Stimulated activated CD8-positive, alpha-beta memory T cell treated with anti-CD3 and anti-CD28 coated beads, Interleukin-7, amount 100 ng/mL, for 24 hours (primary cell): ENCODE results near the gene ADGRG6.
"Not testable (repeated sequence)": the region's sequence is repeated elsewhere in the genome, so short reads cannot be mapped to it uniquely, and the experiment has no call there.

Experiments used
- DNase-seq: peaks from one replicate; pipeline ENCODE4 v3.0.0-alpha.2; 2020; ENCODE audit warnings: low read depth

Gene ADGRG6

DNA sequence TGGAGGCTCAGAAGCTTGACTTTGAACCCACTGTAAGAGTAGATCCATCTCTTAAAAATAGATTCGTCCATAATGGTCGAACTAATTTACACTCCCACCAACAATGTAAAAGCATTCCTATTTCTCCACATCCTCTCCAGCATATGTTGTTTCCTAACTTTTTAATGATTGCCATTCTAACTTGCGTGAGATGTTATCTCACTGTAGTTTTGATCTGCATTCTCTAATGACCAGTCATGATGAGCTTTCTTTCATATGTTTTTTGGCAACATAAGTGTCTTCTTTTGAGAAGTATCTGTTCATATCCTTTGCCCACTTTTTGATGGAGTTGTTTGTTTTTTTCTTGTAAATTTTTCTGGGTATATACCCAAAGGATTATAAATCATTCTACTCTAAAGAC is 44.4 kb downstream of the ADGRG6 start:
- DNase-seq: not testable (repeated sequence)

DNA sequence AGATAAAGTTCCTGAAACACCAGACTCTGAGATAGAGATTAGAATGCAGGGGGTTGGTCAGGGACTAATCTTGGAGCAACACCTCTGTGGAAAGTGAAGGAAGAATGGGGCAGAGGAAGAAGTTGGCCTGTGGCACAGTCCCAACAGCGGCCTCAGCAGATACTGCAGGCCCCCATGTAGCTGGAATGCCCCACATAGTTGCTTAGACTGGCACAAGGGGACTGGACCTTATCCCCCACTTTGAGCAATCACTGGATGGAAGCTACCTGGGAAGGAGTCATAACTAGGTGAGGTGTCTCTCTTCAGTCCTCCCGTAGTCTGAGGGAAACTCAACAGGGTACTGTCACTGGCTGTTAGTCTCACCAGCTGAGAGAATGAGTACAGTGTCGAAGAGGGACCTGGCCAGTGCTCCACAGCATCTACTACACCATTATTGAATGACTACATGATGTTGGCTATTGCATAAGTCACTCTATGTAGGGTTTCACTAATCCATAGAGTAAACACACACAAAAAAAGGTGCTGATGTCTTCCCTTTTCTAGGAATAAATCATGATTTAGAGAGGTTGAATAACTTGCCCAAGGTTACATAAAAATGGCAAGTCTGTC is 47.5 kb downstream of the ADGRG6 start:
- no peak for DNase-seq

DNA sequence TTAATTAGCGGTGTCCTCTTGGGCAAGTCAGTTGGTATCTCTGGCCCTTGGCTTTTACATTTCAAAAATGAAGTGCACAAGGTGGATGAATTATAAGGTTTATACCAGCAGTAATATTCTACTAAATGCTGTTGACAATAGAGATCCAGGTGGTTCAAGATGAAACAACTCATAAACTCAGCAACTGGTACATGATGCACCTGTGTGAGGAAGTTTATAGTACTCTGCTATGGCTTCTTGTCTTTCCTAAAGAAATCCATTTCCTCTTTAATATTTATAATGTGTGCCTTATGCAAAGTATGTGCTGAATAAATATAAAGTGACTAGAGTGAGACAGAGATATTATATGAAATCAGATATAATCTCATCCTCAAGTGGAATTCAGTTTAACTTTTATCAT is 48.5 kb downstream of the ADGRG6 start:
- no peak for DNase-seq

DNA sequence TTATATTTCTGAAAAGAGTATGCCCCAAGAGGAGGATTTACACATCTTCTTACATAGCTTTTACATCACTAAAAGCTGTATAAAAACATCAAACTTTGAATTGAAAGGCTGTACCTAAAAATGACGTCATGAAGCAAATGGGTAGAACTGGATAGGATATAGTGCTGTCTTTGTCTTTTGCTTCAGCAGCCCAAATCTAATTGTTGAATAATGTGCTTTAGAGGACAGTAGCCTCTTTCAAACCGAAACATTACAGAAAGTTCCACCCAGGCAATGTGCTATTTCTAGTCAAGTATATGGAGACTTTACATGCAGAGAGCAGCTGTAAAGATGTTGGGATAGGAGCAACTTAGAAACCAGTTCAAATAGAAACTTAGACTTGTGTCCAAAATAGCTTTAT is 51.9 kb downstream of the ADGRG6 start:
- no peak for DNase-seq

DNA sequence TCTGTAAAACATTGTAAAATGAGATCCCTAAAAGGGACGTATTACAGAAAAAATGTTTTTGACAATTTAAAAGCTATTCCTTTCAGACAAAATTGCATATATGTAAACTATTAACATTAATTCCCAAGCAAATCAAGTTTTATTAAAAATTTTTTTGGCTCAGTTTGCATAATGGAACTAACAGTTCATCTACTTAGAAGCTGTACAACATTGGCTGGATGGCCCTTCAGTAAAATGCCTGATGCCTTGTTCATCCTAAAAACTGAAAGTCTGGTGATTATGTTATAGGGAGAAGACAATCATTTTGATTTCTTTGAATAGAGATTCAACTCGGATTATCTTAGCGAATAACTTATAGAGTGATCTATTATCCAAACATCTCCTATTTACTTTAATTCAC is 52.8 kb downstream of the ADGRG6 start:
- no peak for DNase-seq

DNA sequence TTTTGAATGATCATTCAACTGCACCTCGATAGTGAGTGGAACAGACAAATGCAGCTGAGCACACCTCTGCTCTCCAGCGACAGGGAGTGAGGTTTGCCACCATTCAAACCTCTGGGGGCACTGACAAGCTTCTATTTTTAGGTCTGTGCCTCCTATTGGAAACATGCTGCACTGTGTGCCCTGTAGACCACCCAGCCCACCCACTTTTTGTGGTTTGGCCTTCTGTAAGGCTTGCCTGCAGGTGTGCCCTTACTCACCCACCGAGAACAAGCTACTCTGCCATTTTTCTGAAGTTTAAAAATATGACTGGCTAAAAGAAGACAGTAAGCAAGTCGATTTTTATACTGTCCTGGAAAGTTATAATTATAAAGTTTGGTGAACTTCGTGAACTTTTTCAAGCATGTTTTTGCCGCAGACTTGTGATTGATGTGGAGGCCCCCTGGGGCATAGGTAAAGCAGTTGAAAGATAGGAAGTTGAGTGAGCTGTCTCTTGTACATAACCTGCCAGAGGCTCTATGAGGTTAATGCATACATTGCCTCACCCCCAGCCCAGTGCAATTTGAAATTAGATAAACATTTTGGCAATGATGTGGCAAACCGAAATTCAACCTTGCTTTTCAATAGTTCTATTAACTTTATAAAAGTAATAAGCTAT is 53.8 kb downstream of the ADGRG6 start:
- DNase-seq: no peak

DNA sequence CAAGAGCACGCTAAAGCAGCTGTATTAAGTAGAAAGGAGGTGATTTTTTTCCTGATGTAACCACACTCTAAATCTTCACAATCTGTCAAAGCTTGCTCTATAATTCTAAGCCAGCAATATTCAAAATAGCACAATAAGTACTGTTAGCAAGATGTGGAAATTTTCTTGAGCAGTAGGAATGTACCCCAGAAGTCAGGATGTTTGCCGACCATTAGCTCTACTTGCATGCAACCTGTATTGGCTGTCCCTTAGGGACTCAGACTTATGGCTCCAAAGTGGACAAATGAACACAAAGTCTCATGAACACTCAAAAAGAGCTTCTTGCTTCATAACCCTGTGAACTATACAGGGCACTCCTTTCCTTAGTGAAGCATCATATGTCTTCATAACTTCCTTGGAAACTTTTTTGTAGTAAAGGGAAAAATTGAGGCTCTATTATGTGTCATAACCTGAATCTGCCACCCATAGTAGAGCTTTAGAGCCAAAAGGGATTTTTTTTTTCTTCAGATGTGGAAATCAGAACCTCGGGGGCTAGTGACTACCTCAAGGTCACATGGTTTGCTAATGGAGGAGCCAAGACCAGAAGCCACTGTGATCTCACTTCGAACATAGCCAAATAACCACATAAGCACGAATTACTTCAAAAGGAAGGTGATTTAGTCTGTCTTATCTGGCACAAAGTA is 54.5 kb downstream of the ADGRG6 start:
- DNase-seq: no peak

DNA sequence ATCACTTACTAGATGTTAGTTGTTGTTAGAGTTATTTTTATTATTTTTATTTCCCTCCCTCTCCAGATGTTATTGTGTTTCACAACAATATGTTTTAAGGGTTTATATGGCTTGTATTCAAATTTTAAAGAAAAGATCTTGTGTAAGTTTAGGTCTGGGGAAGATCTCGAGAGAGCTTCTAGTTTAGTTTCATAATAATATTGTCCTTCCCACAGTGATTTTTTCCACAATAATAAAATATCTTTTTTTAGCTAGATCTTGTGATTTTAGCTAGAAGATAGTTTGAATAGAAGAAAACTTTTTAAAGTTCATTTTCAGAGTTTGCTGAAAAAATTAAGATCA is 55.0 kb downstream of the ADGRG6 start:
- no peak for DNase-seq

DNA sequence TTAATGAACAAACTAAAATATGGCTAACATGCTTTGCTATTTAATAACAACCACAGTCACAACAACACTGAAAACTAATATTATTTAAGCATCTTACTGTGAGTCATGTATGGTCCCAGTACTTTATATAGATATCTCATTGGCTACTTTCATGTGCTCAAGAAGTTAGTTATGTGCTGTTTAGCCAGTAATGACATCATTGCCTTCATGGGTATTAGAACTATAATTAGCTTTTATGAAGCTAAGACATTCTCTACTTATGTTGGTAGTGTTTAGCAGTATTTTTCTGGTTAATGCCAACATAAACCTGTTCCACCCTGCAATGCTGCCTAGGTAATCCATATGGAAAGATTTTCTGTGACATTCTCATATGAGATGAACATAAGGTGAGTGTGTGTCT is 56.1 kb downstream of the ADGRG6 start:
- no peak for DNase-seq

DNA sequence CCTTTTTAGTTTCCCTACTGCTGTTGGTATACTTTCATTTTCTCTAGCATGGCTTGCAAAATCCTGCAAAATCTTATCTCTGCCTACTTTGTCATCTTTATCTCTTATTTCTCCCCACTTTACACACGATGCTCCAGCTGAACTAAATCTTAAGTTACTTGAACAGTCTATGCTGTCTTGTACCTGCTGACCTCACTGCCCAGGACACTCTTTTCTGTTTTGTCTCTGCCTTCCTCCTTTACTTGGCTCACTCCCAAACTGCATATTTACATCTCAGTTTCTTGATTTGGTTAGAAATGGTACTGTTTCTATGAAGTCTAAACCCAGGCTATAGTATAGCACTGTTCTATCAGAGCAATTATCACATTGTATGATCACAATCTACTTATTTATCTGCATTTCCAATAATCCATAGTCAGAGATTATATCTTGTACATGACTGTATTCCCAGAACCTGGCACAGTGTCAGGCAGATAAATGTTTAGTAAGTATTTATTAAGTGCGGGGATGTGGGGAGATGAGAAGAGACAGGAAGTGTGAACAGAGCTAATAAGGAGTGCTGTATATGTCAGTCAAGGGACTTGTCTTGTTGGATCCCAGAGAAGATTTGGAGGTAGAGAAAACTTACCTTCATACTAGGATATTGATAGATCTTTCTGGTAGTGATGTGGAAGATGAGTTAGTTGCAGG is 57.6 kb downstream of the ADGRG6 start:
- no peak for DNase-seq

DNA sequence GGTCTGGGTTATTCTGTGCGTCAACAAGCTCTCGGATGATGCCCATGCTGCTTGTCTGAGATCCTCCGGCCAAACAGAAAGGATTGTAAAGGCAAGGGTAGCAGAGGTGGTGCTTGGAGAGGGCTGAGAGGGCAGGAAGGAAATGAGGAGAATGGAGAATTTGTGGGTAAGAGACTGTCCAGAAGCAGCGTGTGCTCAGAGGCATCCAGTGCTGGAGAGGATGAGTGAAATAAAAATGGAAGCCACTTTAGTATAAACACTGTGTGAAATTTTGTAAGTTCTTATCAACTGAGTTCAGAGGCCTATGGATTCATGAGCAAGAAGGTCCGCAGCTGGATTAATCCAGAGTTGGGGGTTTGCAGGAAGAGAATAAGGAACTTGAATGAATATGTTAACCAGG is 59.5 kb downstream of the ADGRG6 start:
- DNase-seq: no peak

DNA sequence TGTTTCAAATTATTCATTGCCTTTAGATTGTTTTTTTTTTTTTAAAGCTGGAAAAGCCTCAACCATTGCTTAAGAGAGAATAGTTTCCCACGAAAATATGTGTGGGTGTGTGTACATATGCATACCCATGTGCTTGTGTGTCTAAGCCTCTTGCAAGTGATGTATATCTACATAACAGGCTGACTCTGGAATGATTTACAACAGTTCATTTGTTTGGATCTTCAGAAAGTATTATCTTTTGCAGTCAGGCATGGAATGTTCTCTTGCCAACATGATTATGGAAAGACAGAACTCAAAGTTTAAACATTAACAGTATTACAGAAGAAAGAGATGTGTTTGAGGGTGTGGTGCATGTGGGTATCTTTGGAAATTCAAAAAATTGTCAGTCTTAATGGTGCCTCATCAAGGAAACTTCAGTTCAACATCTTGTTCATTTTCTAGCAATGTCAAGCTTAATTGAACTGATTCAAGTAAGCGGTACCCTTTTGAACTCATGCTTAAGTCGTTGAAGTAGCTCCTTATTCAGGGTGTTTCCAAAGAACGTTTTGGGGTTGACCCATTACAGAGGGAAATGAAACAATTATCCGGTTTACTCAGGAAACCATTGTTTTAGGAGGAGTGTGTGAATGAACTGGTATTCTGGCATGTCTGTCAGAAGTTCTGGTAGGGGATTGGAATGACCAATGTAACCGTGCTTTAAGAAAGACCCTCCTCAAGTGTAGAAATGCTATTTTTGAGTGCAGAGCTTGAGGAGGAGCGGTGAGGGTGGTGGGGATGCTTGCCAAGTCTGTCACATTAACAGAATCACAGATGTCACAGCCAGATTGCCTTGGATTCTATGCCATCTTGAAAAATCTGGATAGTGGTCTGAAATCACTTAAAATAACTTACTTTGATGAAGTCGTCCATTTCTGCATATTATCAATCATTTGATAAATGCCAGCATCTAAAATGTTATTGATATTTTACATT is 60.3 kb downstream of the ADGRG6 start:
- no peak for DNase-seq

DNA sequence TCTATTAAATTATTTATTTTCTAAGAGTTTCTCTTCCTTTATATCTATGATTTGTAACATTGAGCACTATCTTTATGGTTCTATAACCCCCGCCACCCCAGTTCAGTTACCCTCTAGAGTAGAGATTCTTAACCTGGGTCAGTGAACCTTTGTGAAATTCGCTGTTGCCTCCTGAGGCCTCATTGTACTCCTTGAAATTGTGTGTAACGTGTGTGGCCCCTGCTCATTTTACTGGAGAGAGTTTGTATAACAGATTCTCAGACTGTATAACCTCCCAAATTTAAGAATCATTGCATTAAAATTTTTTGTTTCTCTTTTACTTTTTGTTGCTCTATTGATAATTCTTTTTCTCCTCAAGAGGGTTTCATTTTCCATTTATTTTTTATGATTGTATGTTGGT is 65.3 kb downstream of the ADGRG6 start:
- no peak for DNase-seq

DNA sequence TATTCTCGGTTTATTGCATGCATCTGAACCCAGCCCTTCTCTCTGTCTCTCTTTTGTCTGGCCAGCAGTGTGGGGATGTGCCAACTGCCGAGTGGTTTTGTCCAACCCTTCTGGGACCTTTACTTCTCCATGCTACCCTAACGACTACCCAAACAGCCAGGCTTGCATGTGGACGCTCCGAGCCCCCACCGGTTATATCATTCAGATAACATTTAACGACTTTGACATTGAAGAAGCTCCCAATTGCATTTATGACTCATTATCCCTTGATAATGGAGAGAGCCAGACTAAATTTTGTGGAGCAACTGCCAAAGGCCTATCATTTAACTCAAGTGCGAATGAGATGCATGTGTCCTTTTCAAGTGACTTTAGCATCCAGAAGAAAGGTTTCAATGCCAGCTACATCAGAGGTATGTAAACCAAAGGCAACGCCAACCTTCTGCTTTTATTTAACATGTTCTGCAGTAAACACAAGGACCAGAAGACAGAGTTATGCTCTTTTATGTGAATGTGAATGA is 65.8 kb downstream of the ADGRG6 start:
- no peak for DNase-seq

DNA sequence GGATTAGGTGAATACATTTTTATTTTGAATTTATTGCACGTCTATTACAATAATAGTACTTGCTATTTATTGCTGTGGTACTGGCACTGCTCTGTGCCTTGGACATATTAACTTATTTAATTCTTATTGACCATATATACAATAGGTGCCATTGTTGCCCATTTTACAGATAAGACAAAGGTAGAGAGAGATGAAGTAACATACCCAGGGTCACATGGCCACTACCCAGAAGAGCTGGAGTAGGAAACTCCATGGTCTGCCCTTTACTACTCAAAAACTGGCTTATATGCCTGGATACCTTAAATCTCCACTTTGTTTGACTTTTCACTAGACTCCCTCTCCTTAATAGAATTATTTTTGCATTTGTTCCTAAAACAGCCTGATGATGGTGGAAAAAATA is 67.5 kb downstream of the ADGRG6 start:
- DNase-seq: no peak

DNA sequence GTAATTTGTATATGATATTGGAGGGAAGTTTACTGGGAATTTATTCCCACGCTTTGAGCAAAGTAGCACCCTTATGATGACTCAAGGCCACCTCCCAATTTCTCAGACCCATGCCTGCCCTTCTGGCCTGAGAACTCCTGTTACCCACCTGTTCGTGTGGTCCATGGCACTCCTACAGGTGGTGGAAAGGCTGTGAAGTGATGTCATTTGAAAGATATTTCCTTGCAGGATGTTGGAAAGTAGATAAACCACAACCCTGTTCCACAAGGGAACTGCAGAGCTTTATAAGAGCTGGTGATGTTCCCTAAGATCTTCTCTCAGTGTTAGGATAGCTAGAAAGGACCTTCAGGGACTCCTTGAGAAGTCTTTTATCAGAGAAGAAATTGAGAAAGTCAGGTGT is 70.5 kb downstream of the ADGRG6 start:
- DNase-seq: no peak

DNA sequence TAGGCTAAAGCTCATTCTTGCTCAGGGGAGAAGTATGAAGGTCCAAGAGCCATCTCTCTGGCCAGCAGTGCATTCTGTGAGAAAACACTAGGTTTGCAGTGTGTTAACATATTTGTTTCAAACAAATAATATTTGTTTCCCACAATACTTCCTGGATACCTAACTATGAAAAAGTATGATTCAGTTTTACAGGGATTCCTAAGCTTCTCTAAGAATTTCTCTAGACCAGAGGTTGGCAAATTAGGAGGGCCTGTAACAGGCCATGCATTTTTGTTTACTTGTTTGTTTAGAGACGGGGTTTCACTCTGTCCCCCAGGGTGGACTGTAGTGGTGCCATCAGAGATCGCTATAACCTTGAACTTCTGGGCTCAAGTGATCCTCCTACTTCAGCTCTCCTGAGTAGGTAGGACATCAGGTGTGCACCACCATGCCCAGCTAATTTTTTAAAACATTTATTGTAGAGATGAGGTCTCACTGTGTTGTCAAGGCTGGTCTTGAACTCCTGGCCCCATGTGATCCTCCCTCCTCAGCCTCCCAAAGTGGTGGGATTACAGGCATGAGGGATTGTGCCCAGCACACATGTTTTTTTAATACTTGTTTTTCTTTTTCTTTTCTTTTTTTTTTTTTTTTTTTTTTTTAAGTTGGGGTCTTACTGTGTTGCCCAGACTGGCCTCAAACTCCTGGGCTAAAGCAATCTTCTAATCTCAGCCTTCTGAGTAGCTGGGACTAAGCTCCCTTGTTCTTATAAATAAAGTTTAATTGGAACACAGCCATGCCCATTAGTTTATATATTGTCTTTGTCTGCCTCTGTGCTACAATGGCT is 71.7 kb downstream of the ADGRG6 start:
- no peak for DNase-seq

DNA sequence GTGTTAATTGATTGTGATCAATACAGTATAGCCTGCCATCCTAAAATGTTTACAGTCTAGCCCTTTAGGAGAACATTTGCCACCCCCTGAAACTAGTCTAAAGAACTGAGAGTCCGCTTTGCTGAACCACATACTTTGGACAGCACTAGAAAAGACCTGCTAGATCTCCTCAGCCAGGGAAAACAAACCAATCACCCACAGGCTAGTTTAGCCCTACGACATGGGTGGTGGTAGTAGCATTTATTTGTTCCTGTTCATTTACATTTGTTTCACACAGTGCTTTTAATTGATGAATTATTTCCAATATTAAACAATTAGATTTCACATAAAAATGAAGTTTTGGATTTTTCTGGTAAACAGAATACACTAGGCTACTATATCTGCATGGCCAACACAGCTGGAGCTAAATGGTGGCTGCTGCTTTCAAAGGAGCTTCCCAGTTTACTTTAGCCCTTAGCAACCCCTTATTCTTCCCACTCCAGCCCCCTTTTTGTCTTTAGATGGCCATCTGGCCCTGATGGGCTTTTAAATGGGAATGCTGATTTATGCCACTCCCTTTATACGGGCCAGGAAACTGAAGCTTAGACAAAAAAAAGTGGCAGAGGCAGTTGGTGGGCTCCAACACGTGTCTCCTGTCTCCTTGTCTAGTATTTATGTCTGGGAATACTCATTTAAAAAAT is 72.4 kb downstream of the ADGRG6 start:
- no peak for DNase-seq

DNA sequence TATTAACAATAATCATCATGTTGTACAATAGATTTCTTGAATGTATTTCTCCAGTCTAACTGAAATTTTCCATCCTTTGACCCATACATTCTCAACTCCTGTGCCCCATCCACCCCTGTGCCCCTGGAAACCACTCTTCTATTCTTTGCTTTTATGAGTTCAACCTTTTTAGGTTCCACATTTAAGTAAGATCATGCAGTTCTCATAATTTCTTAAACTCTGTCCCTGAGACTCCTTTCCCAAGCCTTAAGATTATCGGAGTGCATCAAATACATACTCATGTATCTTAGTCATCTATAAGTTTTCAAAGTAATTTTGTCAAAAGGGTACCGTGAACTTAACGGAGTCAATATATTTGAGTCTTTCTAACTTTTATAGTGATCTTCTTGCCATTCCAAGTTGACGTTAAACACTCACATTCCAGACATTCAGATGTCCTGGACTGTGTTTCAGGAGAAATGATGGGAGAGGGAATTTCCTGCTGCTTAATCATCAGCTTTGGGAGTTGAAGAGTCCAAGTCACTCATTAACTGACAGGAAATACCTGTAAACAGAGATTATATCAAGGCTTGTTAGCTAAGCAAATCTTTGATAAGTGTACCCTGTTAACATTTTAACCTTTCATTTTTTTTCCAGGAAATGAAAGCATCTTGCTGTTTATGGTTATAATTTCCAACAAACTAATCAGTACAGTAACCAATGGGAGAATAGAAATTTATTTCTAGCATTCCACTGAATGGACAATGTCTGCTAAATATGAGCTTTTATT is 73.3 kb downstream of the ADGRG6 start:
- DNase-seq: no peak

DNA sequence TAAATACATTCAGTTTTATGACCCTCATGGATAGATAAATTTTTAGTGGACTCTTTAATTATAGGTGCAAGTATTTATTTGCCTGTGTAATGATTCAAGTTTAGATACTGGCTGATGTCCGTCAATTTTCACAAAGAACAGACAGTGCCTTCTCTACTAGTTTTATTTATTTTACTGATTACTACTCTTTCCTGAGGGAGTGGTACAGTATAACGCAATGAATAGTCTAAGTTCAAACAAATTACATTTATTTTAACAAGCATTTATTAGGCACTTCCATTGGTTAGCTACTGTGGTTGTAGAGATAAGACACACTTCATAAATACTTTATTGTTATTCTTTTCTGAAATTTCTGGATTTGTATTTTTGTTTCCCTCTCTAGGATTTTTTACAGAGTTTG is 74.3 kb downstream of the ADGRG6 start:
- no peak for DNase-seq
